Urinary bladder (tissue), 4 donors: ENCODE results near the gene MYH9. TPM values are rescaled to one million over a fixed set of nuclear protein-coding genes. Genes with fewer than 3 reads are reported as not detected.
"Not testable (repeated sequence)": the region's sequence is repeated elsewhere in the genome, so short reads cannot be mapped to it uniquely, and the experiment has no call there.

ENCODE experiments used
- DNase-seq: peaks from one replicate; pipeline ENCODE4 v3.0.0-alpha.2; 2015; ENCODE audit errors: extremely low spot score
- H3K27ac ChIP-seq: one replicate; pipeline ENCODE4 v1.5.1; 2013; ENCODE audit warnings: low read depth, mild to moderate bottlenecking, moderate library complexity
- H3K36me3 ChIP-seq: one replicate; pipeline ENCODE4 v1.6.1; 2013; ENCODE audit warnings: mild to moderate bottlenecking, moderate library complexity; ENCODE audit not compliant: insufficient read depth
- H3K4me1 ChIP-seq: one replicate; pipeline ENCODE4 v1.6.1; 2013; ENCODE audit warnings: mild to moderate bottlenecking, moderate library complexity; ENCODE audit not compliant: insufficient read depth
- H3K4me3 ChIP-seq: one replicate; pipeline ENCODE4 v1.5.1; 2013; ENCODE audit warnings: low read depth, low read length
- WGBS: extraction: QIAGEN DNeasy Blood & Tissue Kit; methylation state at CpG from one replicate; pipeline ENCODE4 v1.1.7; 2013; 5-methylcytosine and 5-hydroxymethylcytosine counted together
- polyA plus RNA-seq: library from polyadenylated mRNA; stranded (reverse); fragments of 200-250 nt; gene quantifications from one replicate; pipeline ENCODE4 v1.2.3, GENCODE V29; 2013
- total RNA-seq: library from RNA; depleted of rRNA; stranded (reverse); fragments of >200 nt; gene quantifications from one replicate; pipeline ENCODE4 v1.2.3, GENCODE V29; 2014
- donor health status: healthy with polysubstance abuse.
- donor health status: healthy.

Gene MYH9
- total and polyA plus RNA-seq, 2 donors, result 150 to 258 TPM

DNA sequence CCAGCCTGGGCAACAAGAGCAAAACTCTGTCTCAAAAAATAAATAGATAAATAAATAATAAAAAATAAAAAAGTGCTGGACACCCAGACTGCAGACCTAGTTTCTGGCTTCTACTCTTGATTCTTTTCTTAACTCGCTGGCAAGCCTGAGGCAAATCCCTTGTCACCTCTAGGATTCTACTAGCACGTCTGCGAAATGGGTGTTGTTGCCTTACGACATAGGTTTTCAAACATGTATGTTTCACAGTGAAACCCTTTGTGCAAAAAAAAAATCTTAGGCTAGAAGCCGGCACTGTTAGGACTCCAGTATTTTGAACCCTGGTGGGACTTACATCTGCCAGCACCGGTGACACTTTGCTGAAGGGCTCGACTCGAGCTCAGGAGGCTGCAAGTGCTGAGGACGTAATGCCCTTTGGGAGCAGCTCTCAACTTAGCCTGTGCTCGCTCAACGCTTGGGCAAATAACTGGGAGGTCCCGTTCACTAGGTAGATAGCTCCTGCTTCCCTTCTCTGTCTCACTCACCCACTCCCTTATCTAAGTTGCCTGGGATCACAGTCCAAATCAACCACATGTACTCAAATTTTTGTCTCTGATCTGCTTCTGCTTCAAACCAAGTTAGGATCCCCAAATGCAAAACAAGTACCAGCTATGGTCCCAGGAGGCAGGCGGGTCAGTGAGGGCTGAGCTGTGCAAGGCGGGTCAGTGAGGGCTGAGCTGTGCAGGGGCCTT lies 34.7 kb upstream of the MYH9 start:
- Histone ChIP-seq H3K4me3 (no peak overlapping the region), H3K27ac (no peak overlapping the region), H3K4me1 (no peaks in the 10 kb centered on the region), H3K36me3 (no peaks in the 10 kb centered on the region)
- no peak for DNase-seq
- WGBS, result 84% methylated on average over 14 of the region's 14 CpGs

DNA sequence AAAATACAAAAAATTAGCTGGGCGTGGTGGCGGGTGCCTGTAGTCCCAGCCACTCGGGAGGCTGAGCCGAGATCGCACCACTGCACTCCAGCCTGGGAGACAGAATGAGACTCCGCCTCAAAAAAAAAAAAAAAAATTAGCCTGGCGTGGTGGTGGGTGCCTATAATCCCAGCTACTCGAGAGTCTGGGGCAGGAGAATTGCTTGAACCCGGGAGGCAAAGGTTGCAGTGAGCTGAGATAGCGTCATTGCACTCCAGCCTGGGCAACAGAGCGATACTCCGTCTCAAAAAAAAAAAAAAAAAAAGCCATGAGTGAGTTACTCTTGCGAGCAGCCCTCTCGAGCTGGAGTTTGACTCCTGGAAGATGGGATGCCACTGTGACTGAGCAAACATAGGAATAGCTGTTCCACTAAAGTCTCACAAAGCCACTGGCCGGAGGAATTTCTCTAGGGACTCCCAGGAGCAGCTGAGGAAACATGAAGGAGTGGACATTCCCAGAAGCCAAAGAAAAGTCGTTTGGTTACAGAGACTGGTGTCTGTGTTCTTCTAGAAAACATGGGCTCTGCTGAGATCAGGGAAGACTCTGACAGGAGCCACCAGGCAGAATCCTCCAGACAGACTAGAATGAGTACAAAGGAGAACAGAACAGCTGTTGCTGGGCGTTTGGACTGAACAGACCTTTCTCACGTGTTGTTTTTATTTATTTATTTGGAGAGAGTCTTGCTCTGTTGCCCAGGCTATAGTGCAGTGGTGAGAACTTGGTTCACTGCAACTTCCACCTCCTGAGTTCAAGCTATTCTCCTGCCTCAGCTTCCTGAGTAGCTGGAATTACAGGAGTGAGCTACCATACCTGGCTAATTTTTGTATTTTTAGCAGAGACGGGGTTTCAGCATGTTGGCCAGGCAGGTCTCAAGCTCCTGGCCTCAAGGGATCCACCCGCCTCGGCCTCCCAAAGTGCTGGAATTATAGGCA lies 32.4 kb upstream of the MYH9 start:
- Histone ChIP-seq H3K4me3 (no peak overlapping the region), H3K36me3 (no peaks in the 10 kb centered on the region), H3K27ac (peak overlapping the region; percentile 87), H3K4me1 (no peaks in the 10 kb centered on the region)
- WGBS, result 46% methylated on average over 21 of the region's 21 CpGs
- DNase-seq, result no peak

- H3K4me1 ChIP-seq, result no peaks in the 10 kb centered on the region
- peak; percentile 56 for DNase-seq
- H3K27ac ChIP-seq, result peak overlapping the region; percentile 87
- WGBS, result 12% methylated on average over 13 of the region's 13 CpGs
- no peak overlapping the region for H3K4me3 ChIP-seq
- no peaks in the 10 kb centered on the region for H3K36me3 ChIP-seq
Measured at GRCh38 chr22:36419177-36419911, 31.6 kb upstream of the MYH9 start.

DNA sequence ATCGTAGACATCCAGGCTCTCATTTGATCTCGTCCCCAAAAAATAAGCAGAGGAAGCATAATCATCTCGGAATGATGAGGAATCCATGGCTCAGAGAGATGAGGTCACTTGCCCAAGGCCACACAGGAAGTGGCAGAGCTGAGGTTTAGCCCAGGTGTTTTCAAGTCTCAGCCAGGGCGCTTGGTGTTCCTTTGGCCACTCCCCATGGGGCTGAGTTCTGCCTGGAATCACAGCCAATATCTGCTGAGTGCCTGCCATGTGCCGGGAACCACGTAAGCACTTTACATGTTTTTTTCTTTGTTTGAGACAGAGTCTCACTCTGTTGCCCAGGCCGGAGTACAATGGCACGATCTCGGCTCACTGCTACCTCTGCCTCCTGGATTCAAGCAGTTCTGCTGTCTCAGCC lies 29.5 kb upstream of the MYH9 start:
- no peak for DNase-seq
- Histone ChIP-seq H3K36me3 (no peaks in the 10 kb centered on the region), H3K27ac (no peak overlapping the region), H3K4me3 (no peak overlapping the region), H3K4me1 (no peaks in the 10 kb centered on the region)
- WGBS, result 61% methylated on average over 9 of the region's 9 CpGs

GRCh38 chr22:36415415-36416168 lies 27.8 kb upstream of the MYH9 start:
- no peaks in the 10 kb centered on the region for H3K4me1 ChIP-seq
- DNase-seq, result no peak
- no peak overlapping the region for H3K27ac ChIP-seq
- WGBS, result 88% methylated on average over 12 of the region's 12 CpGs
- no peaks in the 10 kb centered on the region for H3K36me3 ChIP-seq
- H3K4me3 ChIP-seq, result no peak overlapping the region

DNA sequence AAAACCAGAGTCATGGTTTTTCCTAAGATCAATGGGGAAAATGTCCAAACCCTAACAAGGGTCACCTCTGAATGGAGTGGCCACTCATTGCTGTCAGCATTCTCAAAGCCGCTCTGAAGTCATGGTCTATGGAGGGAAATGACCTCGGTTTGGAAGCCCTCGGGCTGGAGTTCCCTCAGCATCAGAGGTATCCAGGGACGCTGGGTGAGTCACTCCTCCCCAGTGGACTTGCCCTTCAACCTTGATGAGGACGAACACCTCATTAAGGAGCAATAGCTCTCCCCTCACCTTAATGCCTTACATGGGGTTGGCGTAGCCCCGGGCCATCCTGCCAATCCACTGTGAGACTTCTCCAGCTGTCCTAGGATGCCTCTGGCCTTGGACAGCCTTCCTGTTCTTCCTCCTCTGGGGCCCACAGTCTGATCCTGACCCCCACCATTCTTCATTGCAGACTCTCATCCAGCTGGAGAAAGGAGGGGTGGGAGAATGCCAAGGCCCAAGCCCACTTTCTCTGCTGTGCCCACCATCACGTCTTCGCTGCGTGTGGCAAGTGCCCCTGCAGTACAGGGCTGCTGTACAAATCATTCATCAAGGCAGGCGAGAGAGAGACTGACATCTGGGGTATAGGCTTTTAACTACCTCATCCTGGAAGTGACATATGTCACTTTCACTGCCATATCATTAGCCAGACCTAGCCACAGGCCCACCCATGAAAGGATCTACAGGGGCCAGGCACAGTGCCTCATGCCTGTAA lies 25.4 kb upstream of the MYH9 start:
- Histone ChIP-seq H3K27ac (no peak overlapping the region), H3K36me3 (no peaks in the 10 kb centered on the region), H3K4me3 (no peak overlapping the region), H3K4me1 (no peaks in the 10 kb centered on the region)
- WGBS, result 90% methylated on average over 11 of the region's 11 CpGs
- DNase-seq, result no peak

DNA sequence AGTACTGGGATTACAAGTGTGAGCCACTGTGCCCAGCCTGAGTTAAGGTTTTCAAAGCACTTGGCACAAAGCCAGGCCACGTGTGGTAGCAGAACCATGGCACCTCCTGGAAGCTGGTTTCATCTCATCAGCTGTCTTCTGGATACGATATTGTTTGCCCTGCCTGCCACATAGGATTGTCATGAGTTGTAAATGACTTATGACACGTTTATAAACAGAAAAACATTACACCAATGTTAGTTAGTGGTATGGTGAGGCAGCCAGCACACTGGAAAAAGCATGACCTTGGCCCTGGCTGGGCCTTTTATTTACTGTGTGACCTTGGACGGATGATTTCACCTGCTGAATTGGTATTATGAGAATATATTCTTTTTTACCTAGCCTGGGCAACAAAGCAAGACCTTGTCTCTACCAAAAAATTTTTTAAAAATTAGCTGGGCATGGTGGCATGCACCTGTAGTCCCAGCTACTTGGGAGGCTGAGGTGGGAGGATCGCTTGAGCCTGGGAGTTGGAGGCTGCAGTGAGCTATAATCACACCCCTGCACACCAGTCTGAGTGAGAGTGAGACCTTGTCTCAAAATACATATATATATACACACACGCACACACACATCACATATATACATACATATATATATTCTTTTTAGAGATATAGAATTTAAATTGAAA lies 24.0 kb upstream of the MYH9 start:
- H3K27ac ChIP-seq, result no peak overlapping the region
- WGBS, result 77% methylated on average over 6 of the region's 6 CpGs
- H3K4me1 ChIP-seq, result no peaks in the 10 kb centered on the region
- H3K36me3 ChIP-seq, result no peaks in the 10 kb centered on the region
- DNase-seq, result no peak
- no peak overlapping the region for H3K4me3 ChIP-seq

DNA sequence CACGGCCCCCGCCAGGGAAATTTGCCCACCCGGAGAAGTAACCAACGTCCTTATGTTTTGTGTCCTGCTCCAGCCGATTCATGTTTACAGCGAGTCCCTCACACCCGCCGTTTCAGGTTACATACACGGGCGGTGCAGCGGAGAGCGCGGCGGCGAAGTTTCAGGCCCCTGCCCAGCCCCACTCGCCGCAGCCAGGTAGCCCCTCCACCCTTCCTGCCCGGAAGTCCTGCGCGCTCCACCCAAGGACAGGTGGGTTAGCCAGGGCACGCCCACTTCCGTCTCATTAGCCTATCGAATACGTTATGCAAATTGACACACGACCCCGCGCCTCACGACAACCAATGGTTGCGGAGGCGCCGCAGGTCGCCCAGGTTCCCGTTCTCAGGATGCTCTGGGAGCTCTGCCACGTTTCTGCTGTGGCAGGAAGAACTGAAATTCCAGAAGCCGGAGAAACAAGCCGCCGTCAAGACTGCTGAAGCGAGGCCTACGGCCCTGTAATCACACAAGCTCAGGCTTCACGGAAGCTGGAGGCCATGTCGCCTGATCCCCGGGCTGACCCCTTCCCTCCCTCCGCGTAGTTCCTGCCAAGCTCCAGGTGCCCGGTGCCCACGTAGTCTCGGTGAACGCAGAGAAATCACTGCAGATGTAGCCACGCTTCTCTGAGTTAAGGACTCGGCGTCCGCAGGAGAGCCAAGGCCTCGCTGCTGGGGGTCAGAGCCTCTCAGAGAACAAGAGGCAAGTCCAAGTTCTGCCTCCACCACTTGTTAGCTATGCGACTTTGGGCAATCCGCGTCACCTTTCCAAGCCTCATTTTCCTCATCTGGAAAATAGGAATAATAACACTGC lies 22.4 kb upstream of the MYH9 start:
- Histone ChIP-seq H3K36me3 (no peaks in the 10 kb centered on the region), H3K4me1 (no peaks in the 10 kb centered on the region), H3K27ac (peak overlapping the region; percentile 84), H3K4me3 (peak overlapping the region; percentile 14)
- peak; percentile 83 for DNase-seq
- WGBS, result 35% methylated on average over 56 of the region's 56 CpGs

- H3K36me3 ChIP-seq, result not testable (repeated sequence)
Measured at GRCh38 chr22:36409554-36409910, 21.8 kb upstream of the MYH9 start.

DNA sequence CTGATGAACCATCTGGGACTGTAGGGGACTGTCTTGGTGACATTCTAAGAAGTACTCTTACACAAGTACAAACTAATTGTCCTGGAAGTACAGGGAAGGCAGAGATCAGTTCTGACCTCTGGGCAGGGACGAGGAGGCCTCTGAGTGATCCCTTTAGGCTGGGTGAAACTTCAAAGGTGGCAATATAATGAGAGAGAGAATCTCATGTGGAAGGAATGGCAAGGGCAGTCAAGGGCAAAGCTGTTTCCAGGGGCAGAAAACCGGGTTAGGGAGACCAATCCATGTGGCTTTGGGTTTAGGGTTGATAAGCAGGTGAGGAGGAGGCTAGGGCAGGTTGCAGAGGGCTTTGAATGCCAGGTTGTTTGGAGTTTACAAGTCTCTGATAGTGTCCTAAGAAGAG lies 21.3 kb upstream of the MYH9 start:
- no peaks in the 10 kb centered on the region for H3K36me3 ChIP-seq
- H3K27ac ChIP-seq, result no peak overlapping the region
- no peaks in the 10 kb centered on the region for H3K4me1 ChIP-seq
- 74% methylated on average over 2 of the region's 2 CpGs for WGBS
- no peak overlapping the region for H3K4me3 ChIP-seq
- no peak for DNase-seq

More at GRCh38 chr22:36409554-36409910, 21.8 kb upstream of the MYH9 start:
- DNase-seq, H3K4me1 ChIP-seq: not testable (repeated sequence)
- H3K4me3 ChIP-seq, result peak overlapping the region; percentile 14
- peak overlapping the region; percentile 84 for H3K27ac ChIP-seq
- WGBS, result 68% methylated on average over 15 of the region's 15 CpGs

DNA sequence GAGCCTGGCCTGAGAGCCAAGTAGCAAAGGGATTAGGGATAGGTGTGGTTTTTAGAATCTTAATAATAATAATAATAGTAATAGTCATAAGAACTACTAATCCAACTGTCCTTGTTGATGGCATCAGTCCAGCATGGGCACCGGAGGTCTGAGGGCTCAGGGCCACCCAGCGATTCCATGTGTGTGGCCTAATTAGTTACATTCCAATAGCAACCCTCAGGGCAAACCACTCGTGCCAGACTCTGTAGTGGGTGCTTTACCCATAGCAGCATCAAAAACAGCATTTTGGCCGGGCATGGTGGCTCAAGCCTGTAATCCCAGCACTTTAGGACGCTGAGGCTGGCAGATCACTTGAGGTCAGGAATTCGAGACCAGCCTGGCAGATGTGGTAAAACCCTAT lies 19.0 kb upstream of the MYH9 start:
- no peak for DNase-seq
- Histone ChIP-seq H3K4me3 (no peak overlapping the region), H3K27ac (no peak overlapping the region), H3K4me1 (no peaks in the 10 kb centered on the region), H3K36me3 (no peaks in the 10 kb centered on the region)
- WGBS, result 85% methylated on average over 6 of the region's 6 CpGs
